ENCODE data around the gene ARHGEF2. TPM values are rescaled to one million over a fixed set of nuclear protein-coding genes. Genes with fewer than 3 reads are reported as not detected.
A peak's percentile ranks its signal among the peaks of the same experiment; 100 is the strongest.

ARHGEF2 gene
- total and polyA plus RNA-seq, 9 of the 15 experiments (the other 6 are each of a cell fraction or from before 2014, with no cell fraction given), result 7.1 to 162 (median 62.2) TPM

DNA sequence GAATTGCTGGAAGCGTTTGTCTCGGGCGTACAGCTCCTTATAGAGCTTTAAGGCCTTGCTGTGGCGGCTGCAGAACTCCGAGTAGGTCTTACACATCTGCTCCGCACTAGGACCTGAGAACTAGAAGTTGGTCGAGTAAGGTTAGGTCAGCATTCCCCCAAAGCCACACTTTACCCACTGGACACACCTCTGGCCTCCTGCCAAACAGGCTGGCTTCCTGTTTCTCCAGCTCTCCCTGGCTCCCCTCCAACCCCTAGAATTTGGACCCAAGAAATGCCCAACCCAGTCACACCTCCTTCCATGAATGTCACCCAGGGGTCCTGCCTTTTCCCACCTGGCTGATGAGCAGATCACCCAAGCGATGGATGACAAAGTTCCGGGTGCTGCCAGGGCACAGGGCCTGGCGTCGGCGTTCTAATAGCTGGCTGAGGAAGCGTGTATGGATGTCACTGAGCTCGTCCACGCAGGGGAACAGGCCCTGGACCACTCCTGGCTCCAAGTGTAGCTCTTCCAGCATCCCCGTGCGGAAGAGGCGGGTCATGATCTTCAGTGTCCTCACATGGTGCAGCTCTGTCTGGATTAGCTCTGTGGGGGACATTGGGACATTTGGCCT, 15.6 kb downstream of the ARHGEF2 start:
- H3K36me3 ChIP-seq (ENCODE audit: control insufficient read depth, insufficient read depth, low read length), result peaks cover 90% of the 10 kb centered on the region; the same call in 2 of the 3 replicates
- CTCF ChIA-PET (ENCODE audit: low intra/inter-chr PET ratio), result interaction anchor here (2.0 kb wide), 1 partner anchor 104 kb away, joined by 5 read pairs; no protein-coding TSS in a partner anchor
- 93% methylated on average over 18 of the region's 18 CpGs for WGBS (ENCODE audit: insufficient coverage, low coverage, missing lambda C conversion rate)
- BruUV-seq (replicated peaks), result no TSS peak
- H3K27ac ChIP-seq (ENCODE audit: extremely low read depth, low read depth, low read length), result no peak overlapping the region; the same call in 2 of the 3 replicates
- H2AFZ ChIP-seq (ENCODE audit: low read depth, low read length), result no peak overlapping the region
- intact Hi-C loops (cut with micrococcal nuclease) (no loop called here), in situ Hi-C loops (cut with MboI) (no loop called here)
- TF ChIP-seq ZNF124 (CRISPR knock-in tag; IDR thresholded peaks at IDR 0.05), result no peak
- TF ChIP-seq, protein P1, sequence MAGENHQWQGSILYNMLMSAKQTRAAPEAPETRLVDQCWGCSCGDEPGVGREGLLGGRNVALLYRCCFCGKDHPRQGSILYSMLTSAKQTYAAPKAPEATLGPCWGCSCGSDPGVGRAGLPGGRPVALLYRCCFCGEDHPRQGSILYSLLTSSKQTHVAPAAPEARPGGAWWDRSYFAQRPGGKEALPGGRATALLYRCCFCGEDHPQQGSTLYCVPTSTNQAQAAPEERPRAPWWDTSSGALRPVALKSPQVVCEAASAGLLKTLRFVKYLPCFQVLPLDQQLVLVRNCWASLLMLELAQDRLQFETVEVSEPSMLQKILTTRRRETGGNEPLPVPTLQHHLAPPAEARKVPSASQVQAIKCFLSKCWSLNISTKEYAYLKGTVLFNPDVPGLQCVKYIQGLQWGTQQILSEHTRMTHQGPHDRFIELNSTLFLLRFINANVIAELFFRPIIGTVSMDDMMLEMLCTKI (IDR thresholded peaks at IDR 0.05; ENCODE audit: partially characterized antibody), result no peak
- TF ChIP-seq U2AF1 (optimal IDR thresholded peaks at IDR 0.05; ENCODE audit: low read depth, low read length), result no peak
- TF ChIP-seq NFRKB (IDR thresholded peaks at IDR 0.05; ENCODE audit: low read depth), result no peak
- TF ChIP-seq, protein P2, sequence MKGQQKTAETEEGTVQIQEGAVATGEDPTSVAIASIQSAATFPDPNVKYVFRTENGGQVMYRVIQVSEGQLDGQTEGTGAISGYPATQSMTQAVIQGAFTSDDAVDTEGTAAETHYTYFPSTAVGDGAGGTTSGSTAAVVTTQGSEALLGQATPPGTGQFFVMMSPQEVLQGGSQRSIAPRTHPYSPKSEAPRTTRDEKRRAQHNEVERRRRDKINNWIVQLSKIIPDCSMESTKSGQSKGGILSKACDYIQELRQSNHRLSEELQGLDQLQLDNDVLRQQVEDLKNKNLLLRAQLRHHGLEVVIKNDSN (CRISPR knock-in tag; IDR thresholded peaks at IDR 0.05), result no peak
- peak; percentile 41; the same call in 1 of the 2 replicates for TF ChIP-seq POLR2G (IDR thresholded peaks at IDR 0.05; ENCODE audit: low read depth, low read length)
- no peak for TF ChIP-seq KAT2B (IDR thresholded peaks at IDR 0.05; ENCODE audit: low read depth, low read length)
- TF ChIP-seq POLR3G (IDR thresholded peaks at IDR 0.05; ENCODE audit: extremely low read depth, insufficient read length, insufficient replicate concordance), result no peak
- peak; percentile 73 for TF ChIP-seq NFIC (IDR thresholded peaks at IDR 0.05)
- TF ChIP-seq TAF1 (IDR thresholded peaks at IDR 0.05; ENCODE audit: control insufficient read depth, extremely low read depth, insufficient read depth, low read length, severe bottlenecking), result no peak
- TF ChIP-seq ZNF699 (CRISPR knock-in tag; IDR thresholded peaks at IDR 0.05; ENCODE audit: insufficient replicate concordance), result no peak
- TF ChIP-seq, protein P3, sequence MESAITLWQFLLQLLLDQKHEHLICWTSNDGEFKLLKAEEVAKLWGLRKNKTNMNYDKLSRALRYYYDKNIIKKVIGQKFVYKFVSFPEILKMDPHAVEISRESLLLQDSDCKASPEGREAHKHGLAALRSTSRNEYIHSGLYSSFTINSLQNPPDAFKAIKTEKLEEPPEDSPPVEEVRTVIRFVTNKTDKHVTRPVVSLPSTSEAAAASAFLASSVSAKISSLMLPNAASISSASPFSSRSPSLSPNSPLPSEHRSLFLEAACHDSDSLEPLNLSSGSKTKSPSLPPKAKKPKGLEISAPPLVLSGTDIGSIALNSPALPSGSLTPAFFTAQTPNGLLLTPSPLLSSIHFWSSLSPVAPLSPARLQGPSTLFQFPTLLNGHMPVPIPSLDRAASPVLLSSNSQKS (CRISPR knock-in tag; IDR thresholded peaks at IDR 0.05), result no peak
- TF ChIP-seq LEF1 (IDR thresholded peaks at IDR 0.05), result no peak
- no peak for TF ChIP-seq ETV5 (CRISPR knock-in tag; IDR thresholded peaks at IDR 0.05; ENCODE audit: low read depth)
- TF ChIP-seq, protein P4, sequence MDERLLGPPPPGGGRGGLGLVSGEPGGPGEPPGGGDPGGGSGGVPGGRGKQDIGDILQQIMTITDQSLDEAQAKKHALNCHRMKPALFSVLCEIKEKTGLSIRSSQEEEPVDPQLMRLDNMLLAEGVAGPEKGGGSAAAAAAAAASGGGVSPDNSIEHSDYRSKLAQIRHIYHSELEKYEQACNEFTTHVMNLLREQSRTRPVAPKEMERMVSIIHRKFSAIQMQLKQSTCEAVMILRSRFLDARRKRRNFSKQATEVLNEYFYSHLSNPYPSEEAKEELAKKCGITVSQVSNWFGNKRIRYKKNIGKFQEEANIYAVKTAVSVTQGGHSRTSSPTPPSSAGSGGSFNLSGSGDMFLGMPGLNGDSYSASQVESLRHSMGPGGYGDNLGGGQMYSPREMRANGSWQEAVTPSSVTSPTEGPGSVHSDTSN (CRISPR knock-in tag; IDR thresholded peaks at IDR 0.05; ENCODE audit: low read depth), result no peak
- TF ChIP-seq, protein P4 (tag; conservative IDR thresholded peaks at IDR 0.05; ENCODE audit: low read depth), result no peak
- H3K79me2 ChIP-seq (ENCODE audit: control insufficient read depth, insufficient read depth, low read length), result peaks cover 16% of the 10 kb centered on the region; the same call in 2 of the 3 replicates
- no peak for DNase-seq (ENCODE audit: extremely low read depth in 1 of 4, low spot score in 3 of 4)
- peak overlapping the region in 1 of 2 experiments; percentile 41; a peak in 1 of 4 replicates for H3K9ac ChIP-seq (ENCODE audit: insufficient read depth in 1 of 2, low read depth in 2 of 2, low read length in 2 of 2)
- H3K4me1 ChIP-seq (replicated peaks in 1 of 2; ENCODE audit: control insufficient read depth in 2 of 2, insufficient read depth in 2 of 2, low read length in 2 of 2), result peaks cover 3 to 28% of the 10 kb centered on the region in 2 experiments; a peak in 4 of 5 replicates
- no peak overlapping the region for H3K4me3 ChIP-seq
- no peaks in the 10 kb centered on the region for H3K27me3 ChIP-seq (ENCODE audit: control insufficient read depth in 2 of 2, insufficient read depth in 2 of 2, low read length in 2 of 2)
- no peaks in the 10 kb centered on the region for H3K9me3 ChIP-seq (replicated peaks; ENCODE audit: control insufficient read depth, insufficient read depth, low read depth, low read length)
- H3K9me1 ChIP-seq (ENCODE audit: control insufficient read depth, insufficient read depth, low read length), result peaks cover 5% of the 10 kb centered on the region
- POLR2A ChIA-PET, result interaction anchor here (0.6 to 5.6 kb wide), 7 partner anchors 8 to 39 kb away, joined by 3 to 26 read pairs (median 6); no protein-coding TSS in a partner anchor
- no peak overlapping the region for H3K4me2 ChIP-seq (ENCODE audit: insufficient read depth, low read length)
- H4K20me1 ChIP-seq (replicated peaks; ENCODE audit: control insufficient read depth, insufficient read depth, low read length), result peaks cover 11% of the 10 kb centered on the region; the same call in 1 of the 2 replicates
- ATAC-seq, result no peak
- FAIRE-seq, result no peak

Data from K562 (cell line).